Upper lobe of left lung (tissue), 6 donors: ENCODE results near the gene GPR150. TPM values are rescaled to one million over a fixed set of nuclear protein-coding genes. Genes with fewer than 3 reads are reported as not detected.
A peak's percentile ranks its signal among the peaks of the same experiment; 100 is the strongest.
"Not testable (repeated sequence)": the region's sequence is repeated elsewhere in the genome, so short reads cannot be mapped to it uniquely, and the experiment has no call there.

Source experiments
- ATAC-seq, 2 donors: fragments of 200-7000 bp; cut with Tn5 transposase; one replicate each; pipeline ENCODE4 v1.9.1; 2022; ENCODE audit warnings: mild to moderate bottlenecking in 2 of 2, moderate library complexity in 2 of 2; ENCODE audit not compliant: low FRiP score in 2 of 2
- DNase-seq, 2 donors: peaks; one replicate each; pipeline ENCODE4 v3.0.0-alpha.2; 2019 to 2020
- H3K27ac ChIP-seq, 4 donors: fragments of 200-600 bp; sonication (generic); one replicate each; pipeline ENCODE4 v1.5.1; 2016 to 2019
- H3K27me3 ChIP-seq, 4 donors: fragments of 200-600 bp; sonication (generic); one replicate each; pipeline ENCODE4 v1.5.1; 2017 to 2019
- H3K36me3 ChIP-seq, 4 donors: fragments of 200-600 bp; sonication (generic); one replicate each; pipeline ENCODE4 v1.5.1; 2016 to 2019
- H3K4me1 ChIP-seq, 4 donors: fragments of 200-600 bp; sonication (generic); one replicate each; pipeline ENCODE4 v1.5.1; 2018 to 2019
- H3K4me3 ChIP-seq, 4 donors: fragments of 200-600 bp; sonication (generic); one replicate each; pipeline ENCODE4 v1.5.1; 2017 to 2019; ENCODE audit warnings: mild to moderate bottlenecking in 2 of 4, moderate library complexity in 1 of 4
- H3K9me3 ChIP-seq, 4 donors: fragments of 200-600 bp; sonication (generic); one replicate each; pipeline ENCODE4 v1.5.1; 2018 to 2019
- EP300 ChIP-seq, 4 donors: sonication (generic); formaldehyde crosslinking; IDR thresholded peaks; one replicate each; pipeline ENCODE4 v1.5.1; 2017; ENCODE audit warnings: antibody characterized with exemption in 4 of 4, control low read depth in 2 of 4
- POLR2A ChIP-seq, 4 donors: fragments of 450-650 bp; IDR thresholded peaks; one replicate each; pipeline ENCODE4 v1.5.1; 2016 to 2017; ENCODE audit warnings: antibody characterized with exemption in 4 of 4, mild to moderate bottlenecking in 2 of 4
- POLR2AphosphoS5 ChIP-seq, 2 donors: sonication (generic); formaldehyde crosslinking; IDR thresholded peaks; one replicate each; pipeline ENCODE4 v1.5.1; 2017; ENCODE audit warnings: antibody characterized with exemption in 2 of 2
- WGBS, 2 donors: methylation state at CpG; one replicate each; pipeline ENCODE4 v1.1.5; 2017 to 2018; 5-methylcytosine and 5-hydroxymethylcytosine counted together
- total RNA-seq, 6 donors: library from RNA; depleted of rRNA in 4 of 6; stranded (reverse); fragments of >200 nt in 4 of 6; gene quantifications; one replicate each; pipeline versions ENCODE4 v1.1.0 to v1.2.1, GENCODE V29; 2016 to 2021
- TF ChIP-seq, protein P1 (sequence below), 6 experiments: fragments of 450-650 bp in 4 of 6; fragments of 200-600 bp in 2 of 6; sonication (generic) in 2 of 6; IDR thresholded peaks; one replicate each; pipeline ENCODE4 v1.5.1; 2016 to 2019; ENCODE audit warnings: antibody characterized with exemption in 6 of 6
- donor health status: DM: no; HTN: no; CAD: no; lungs with moderate emphysema.
- donor health status: DM: no; HTN: yes; CAD: no; lungs with severe emphysema.

The GPR150 gene
- total RNA-seq, 6 donors from 2014 or later: 0.30 to 2.0 (median 0.74) TPM; not detected in 3

DNA sequence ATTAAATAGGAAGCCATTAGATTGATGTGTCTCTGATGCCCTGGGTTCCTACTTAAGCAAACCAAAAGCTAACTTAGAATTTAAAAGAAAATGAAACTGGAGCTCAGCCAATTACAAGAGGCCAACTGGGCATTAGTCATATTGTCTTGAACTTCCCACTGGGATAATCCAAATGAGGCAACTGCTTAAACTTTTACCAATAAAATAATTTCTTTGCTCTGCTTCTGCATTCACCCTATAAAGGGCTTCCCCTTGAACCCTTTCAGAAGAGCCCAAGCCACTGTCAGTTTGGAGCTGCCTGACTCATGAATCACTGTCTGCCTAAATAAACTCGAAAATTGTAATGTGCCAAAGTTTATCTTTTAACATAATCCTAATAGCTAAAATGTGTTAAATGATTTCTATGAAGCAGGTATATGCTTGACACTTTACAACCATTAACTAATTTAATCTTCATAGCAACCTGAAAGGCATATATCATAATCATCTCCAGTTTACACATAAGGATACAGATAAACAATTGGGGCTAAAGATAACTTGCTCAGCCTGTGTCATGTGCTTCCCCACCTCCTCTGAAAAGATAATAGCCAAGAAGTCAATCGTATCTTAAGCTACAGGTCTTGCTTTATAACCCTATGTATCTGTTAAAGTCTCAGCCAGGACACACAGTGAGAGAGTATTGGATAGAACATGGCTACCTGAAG is 11.5 kb downstream of the GPR150 start:
- Histone ChIP-seq H3K27ac (peak overlapping the region in 1 of 4 donors; percentile 13), H3K4me1 (peaks cover 5 to 10% (median 6%) of the 10 kb centered on the region in 4 donors), H3K4me3 (no peak overlapping the region), H3K27me3 (no peaks in the 10 kb centered on the region), H3K9me3 (no peaks in the 10 kb centered on the region), H3K36me3 (no peaks in the 10 kb centered on the region)
- peak in 1 of 2 donors; percentile 12 for ATAC-seq
- DNase-seq: no peak
- TF ChIP-seq, protein P1, sequence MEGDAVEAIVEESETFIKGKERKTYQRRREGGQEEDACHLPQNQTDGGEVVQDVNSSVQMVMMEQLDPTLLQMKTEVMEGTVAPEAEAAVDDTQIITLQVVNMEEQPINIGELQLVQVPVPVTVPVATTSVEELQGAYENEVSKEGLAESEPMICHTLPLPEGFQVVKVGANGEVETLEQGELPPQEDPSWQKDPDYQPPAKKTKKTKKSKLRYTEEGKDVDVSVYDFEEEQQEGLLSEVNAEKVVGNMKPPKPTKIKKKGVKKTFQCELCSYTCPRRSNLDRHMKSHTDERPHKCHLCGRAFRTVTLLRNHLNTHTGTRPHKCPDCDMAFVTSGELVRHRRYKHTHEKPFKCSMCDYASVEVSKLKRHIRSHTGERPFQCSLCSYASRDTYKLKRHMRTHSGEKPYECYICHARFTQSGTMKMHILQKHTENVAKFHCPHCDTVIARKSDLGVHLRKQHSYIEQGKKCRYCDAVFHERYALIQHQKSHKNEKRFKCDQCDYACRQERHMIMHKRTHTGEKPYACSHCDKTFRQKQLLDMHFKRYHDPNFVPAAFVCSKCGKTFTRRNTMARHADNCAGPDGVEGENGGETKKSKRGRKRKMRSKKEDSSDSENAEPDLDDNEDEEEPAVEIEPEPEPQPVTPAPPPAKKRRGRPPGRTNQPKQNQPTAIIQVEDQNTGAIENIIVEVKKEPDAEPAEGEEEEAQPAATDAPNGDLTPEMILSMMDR (IDR thresholded peaks at IDR 0.05): no peak
- 72% methylated on average over 2 of the region's 2 CpGs for WGBS, 2 donors

DNA sequence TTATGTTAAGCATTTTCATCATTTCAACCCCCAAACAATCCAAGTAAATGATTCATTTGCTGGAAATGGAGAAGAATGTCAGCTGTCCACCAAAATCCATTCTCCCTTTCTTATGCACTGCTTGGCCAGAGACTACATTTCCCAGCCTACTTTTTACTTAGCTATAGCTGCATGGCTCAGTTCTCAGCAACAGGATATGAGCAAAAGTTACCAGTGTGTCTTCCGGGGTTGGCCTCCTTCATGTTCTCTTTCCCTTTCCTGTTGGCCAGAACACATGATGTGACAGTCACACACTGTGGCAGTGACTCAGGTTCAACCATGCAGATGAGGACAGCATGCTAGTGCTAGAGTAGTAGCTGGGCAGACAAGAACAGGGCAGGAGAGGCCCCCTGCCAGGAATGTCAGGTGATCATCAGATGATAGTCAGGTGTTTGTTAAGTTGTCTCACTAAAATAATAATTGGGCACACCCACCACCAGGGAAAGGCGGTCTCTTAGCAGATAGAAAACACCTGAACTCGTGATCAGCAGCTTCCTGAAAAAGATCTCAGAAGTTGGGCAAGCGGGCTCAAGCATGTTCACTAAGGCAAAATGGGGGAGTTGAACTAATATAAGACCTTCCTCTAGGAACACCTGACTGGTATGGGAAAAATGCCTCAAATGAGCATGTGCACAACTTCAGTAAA is 12.2 kb downstream of the GPR150 start:
- 82 to 83% methylated on average over 4 of the region's 4 CpGs for WGBS, 2 donors
- no peaks in the 10 kb centered on the region for H3K9me3 ChIP-seq
- no peaks in the 10 kb centered on the region for H3K27me3 ChIP-seq
- peak overlapping the region in 1 of 4 donors; percentile 13 for H3K27ac ChIP-seq
- TF ChIP-seq POLR2A (IDR thresholded peaks at IDR 0.05) (peak in 1 of 4 donors; percentile 43), POLR2AphosphoS5 (IDR thresholded peaks at IDR 0.05) (peak in 1 of 2 donors; percentile 54), EP300 (IDR thresholded peaks at IDR 0.05) (no peak)
- TF ChIP-seq, protein P1 (IDR thresholded peaks at IDR 0.05): no peak
- H3K36me3 ChIP-seq: no peaks in the 10 kb centered on the region
- H3K4me1 ChIP-seq: peaks cover 5 to 10% (median 6%) of the 10 kb centered on the region in 4 donors
- DNase-seq (peak in 1 of 2 donors; percentile 41), ATAC-seq (peak; percentile 59 to 66)
- H3K4me3 ChIP-seq: no peak overlapping the region

DNA sequence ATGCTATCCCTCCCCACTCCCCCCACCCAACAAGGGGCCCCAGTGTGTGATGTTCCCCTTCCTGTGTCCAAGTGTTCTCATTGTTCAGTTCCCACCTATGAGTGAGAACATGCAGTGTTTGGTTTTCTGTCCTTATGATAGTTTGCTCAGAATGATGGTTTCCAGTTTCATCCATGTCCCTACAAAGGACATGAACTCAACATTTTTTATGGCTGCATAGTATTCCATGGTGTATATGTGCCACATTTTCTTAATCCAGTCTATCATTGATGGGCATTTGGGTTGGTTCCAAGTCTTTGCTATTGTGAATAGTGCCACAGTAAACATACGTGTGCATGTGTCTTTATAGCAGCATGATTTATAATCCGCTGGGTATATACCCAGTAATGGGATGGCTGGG is 13.1 kb downstream of the GPR150 start:
- H3K4me1 ChIP-seq, ATAC-seq, H3K27me3 ChIP-seq, H3K4me3 ChIP-seq, H3K9me3 ChIP-seq, H3K27ac ChIP-seq, H3K36me3 ChIP-seq, DNase-seq: not testable (repeated sequence)
- whole genome bisulfite sequencing, 2 donors: 85 to 89% methylated on average over 2 of the region's 2 CpGs

DNA sequence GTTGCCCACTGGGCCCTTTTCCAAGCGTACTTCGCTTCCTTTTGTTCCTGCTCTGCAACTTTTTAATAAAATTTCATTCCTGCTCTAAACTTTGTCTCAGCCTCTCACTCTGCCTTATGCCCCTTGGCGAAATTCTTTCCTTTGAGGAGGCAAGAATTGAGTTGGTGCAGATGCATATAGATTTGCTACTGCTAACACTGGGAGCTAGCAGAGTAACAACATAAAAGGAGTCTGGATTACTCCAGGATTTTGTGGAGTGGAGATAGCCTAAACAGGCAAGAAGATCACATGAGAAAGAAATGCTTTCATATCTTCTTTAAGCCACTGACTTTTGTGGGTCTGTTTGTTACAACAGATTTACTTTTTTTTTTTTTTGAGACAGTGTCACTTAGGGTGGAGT is 13.8 kb downstream of the GPR150 start:
- Histone ChIP-seq H3K36me3 (no peaks in the 10 kb centered on the region), H3K27ac (no peak overlapping the region), H3K27me3 (no peaks in the 10 kb centered on the region), H3K4me3 (no peak overlapping the region), H3K9me3 (no peaks in the 10 kb centered on the region), H3K4me1 (peaks cover 5 to 10% (median 6%) of the 10 kb centered on the region in 4 donors)
- WGBS, 2 donors: 98% methylated on average over 3 of the region's 3 CpGs
- ATAC-seq: no peak
- DNase-seq: no peak
- no peak for TF ChIP-seq POLR2A (IDR thresholded peaks at IDR 0.05)
- TF ChIP-seq, protein P1 (IDR thresholded peaks at IDR 0.05): no peak
- no peak for TF ChIP-seq EP300 (IDR thresholded peaks at IDR 0.05)
- TF ChIP-seq POLR2AphosphoS5 (IDR thresholded peaks at IDR 0.05): no peak

DNA sequence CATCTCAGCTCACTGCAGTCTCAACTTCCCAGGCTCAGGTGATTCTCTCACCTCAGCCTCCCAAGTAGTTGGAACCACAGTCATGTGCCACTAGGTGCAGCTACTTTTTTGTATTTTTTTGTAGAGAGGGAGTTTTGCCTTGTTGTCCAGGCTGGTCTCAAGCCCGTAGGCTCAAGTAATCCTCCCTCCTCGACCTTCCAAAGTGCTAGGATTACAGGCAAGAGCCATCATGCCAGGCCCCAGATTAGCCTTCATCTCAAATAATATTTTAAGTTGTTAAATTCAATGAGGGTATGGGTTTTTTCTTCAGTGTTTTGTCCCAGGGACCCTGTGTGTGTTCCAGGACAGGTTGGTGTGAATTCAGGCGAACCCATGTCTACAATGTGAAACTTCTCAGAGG is 14.2 kb downstream of the GPR150 start:
- ATAC-seq: no peak
- H3K27ac ChIP-seq: no peak overlapping the region
- no peak overlapping the region for H3K4me3 ChIP-seq
- no peaks in the 10 kb centered on the region for H3K36me3 ChIP-seq
- TF ChIP-seq POLR2A (IDR thresholded peaks at IDR 0.05) (no peak), EP300 (IDR thresholded peaks at IDR 0.05) (no peak), POLR2AphosphoS5 (IDR thresholded peaks at IDR 0.05) (no peak)
- WGBS, 2 donors: 90 to 92% methylated on average over 3 of the region's 3 CpGs
- peaks cover 5 to 10% (median 6%) of the 10 kb centered on the region in 4 donors for H3K4me1 ChIP-seq
- DNase-seq: no peak
- no peaks in the 10 kb centered on the region for H3K27me3 ChIP-seq
- no peaks in the 10 kb centered on the region for H3K9me3 ChIP-seq
